GM19372 (cell line): ENCODE data around the gene TAS1R3.
"Not testable (repeated sequence)": the region's sequence is repeated elsewhere in the genome, so short reads cannot be mapped to it uniquely, and the experiment has no call there.

Experiments
- ATAC-seq: cut with Tn5 transposase; IDR thresholded peaks from one replicate; pipeline ENCODE4 v1.9.1; 2021; ENCODE audit warnings: mild to moderate bottlenecking, low read depth, moderate library complexity; ENCODE audit not compliant: unreplicated experiment

The TAS1R3 gene

DNA sequence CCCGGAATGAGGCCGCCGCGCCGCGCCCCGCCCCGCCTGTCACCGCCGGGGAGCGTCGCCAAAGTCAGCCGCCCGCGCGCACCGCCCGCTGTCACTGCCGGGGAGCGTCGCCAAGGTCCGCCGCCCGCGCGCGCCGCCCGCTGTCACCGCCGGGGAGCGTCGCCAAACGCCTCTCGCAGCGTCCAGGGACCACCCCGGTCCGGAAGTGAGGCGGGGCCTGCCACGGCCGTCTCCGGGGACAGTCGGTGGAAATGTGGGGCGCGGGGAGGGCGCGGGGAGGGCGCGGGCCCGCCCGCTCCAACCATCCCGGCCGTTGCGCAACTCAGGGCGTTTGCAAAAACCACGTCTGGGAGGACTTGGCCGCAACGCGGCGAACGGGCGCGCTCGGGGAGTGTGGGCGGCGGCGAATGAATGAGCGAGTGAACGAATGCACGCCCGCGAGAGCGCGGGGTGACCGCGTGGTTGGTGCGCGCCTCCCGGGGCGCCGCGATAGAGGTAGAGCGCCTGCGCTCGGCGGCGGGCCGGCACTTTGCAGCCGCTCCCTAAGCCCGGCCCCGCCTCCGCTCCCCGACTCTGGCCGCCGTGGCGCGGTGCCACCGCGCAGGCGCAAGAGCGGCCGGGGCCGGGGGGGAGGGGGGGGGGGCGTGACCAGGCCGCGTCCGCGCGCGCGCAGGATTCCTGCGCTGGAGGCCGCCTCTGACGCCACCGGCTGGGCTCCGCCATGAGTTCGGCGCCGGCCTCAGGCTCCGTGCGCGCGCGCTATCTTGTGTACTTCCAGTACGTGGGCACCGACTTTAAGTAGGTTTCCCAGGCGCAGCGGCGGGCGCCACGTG, 22.9 kb upstream of the TAS1R3 start, which contains the start of the genes ACAP3 and PUSL1:
Gene ACAP3 (minus strand): TSS at position 8 of the 833 bp plus-strand sequence. CDS start 115 bp downstream, outside the sequence.
Gene PUSL1 (plus strand): TSS at position 675 of the 833 bp plus-strand sequence. CDS start 47 bp downstream, at position 722.
- ATAC-seq, result peak; percentile 66

DNA sequence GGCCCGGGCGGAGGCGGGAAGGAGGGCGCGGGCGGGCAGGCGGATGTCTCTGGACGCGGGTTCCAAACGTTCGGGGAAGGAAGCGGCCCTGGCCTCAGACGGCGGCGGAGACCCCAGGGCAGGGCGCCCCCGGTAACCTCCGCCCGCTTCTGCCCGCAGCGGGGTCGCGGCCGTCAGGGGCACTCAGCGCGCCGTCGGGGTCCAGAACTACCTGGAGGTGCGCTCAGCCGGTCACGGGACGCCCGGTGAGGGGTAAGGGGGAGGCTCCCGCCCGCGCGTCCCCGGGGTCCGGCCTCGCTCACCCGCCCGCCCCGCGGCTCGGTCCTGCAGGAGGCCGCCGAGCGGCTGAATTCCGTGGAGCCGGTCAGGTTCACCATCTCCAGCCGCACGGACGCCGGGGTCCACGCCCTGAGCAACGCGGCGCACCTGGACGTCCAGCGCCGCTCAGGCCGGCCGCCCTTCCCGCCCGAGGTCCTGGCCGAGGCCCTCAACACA, 22.3 kb upstream of the TAS1R3 start:
- ATAC-seq, result peak; percentile 4

DNA sequence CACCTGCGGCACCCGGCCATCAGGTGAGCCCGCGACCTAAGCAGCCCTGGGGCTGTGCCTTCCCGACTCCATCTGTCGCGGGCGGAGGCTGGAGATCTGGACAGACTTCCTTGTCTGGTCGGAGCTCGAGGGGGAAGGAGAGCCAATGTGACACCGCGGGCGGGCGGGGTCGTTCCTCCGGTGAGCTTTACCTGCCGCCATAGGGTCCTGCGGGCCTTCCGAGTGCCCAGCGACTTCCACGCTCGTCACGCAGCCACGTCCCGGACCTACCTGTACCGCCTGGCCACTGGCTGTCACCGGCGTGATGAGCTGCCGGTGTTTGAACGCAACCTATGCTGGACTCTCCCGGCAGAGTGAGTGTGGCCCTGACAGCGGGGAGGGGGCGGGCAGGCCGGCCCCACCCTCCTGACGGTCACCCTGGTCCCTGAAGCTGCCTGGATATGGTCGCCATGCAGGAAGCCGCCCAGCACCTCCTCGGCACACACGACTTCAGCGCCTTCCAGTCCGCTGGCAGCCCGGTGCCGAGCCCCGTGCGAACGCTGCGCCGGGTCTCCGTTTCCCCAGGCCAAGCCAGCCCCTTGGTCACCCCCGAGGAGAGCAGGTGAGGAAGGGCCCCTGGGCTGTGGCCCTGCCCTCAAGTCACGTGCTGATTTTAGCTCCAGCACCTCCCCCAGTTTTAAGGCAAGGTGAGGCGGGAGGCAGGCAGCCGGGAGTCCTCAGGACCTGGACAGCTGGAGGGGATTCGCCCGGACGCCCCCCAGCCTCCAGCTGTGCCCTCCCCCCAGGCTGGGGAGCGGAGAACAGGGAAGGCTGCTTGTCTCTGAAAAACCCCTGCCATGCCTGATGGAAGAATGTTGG, 21.6 kb upstream of the TAS1R3 start:
- ATAC-seq, result no peak

DNA sequence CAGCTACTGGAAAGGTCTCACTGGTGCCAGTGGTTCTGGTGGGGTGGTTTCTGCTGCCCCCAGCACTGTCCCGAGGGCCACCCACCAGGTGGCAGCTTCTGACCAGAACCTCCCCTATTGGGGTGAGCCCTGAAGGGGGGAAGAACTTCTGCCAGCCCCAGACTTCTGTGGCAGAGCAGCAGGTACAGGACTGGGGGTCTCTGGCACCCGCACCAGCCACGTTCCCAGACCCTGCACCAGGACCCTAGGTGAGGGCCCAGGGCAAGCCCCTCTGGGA, 21.0 kb upstream of the TAS1R3 start:
- no peak for ATAC-seq

DNA sequence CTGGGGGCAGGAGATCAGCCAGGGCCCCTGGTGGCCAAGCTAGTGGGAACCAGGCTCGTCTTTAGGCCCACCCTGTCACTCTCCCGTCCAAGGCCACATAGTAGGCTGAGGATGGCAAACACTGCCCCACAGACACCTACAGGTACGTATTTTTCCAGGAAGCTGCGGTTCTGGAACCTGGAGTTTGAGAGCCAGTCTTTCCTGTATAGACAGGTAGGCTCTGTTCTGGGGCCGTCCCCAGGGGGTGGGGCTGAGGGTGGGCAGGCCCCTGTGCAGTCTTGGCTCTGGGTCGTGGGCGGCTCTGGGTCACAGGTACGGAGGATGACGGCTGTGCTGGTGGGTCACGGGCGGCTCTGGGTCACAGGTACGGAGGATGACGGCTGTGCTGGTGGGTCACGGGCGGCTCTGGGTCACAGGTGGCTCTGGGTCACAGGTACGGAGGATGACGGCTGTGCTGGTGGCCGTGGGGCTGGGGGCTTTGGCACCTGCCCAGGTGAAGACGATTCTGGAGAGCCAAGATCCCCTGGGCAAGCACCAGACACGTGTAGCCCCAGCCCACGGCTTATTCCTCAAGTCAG, 20.5 kb upstream of the TAS1R3 start:
- no peak for ATAC-seq

DNA sequence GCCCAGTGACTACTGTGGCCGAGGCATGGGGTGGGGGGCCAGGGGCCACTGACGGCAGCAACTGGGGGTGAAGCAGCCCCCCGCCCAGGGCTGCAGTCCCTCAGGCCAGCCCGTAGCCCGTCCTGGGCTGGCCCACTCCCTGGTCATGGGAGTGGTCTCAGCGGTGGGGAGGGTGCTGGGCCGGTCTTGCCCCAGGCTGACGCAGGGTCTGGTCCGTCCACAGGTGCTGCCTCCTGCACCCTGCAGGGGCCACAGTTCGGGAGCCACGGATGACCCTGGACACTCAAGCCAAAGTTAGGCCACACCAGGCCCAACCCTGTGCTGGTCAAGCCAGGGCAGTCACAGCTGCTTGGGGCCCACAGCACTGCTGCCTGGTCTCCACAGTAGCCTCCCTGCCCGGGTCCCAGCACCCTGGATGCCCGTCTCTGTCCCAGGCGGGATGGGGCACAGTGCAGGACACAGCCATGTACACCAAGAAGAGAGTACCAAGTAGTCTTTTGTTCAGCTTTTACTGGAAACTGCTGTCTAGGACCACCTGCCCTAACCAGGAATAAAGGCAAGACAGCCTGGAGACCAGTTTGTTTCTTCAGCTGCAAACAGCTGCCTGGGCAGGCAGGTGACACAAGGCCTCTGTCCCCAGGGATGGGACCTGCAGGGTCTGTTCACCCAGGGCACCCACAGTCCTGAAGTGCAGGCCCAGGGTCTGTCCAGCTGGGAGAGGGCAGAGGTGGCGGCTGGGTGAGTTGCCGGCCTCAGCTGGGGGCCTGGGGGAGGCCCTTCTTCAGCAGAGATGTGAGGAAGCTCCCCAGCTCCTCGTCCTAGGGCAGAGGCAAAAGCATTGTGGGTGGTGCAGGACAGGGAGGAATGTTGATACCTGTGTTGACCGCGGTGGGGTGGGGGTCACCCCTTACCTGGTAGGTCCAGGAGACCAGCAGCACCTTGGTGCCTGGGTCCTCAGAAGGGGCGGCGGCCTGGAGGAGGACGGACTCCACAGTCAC, 19.7 kb upstream of the TAS1R3 start:
- no peak for ATAC-seq

DNA sequence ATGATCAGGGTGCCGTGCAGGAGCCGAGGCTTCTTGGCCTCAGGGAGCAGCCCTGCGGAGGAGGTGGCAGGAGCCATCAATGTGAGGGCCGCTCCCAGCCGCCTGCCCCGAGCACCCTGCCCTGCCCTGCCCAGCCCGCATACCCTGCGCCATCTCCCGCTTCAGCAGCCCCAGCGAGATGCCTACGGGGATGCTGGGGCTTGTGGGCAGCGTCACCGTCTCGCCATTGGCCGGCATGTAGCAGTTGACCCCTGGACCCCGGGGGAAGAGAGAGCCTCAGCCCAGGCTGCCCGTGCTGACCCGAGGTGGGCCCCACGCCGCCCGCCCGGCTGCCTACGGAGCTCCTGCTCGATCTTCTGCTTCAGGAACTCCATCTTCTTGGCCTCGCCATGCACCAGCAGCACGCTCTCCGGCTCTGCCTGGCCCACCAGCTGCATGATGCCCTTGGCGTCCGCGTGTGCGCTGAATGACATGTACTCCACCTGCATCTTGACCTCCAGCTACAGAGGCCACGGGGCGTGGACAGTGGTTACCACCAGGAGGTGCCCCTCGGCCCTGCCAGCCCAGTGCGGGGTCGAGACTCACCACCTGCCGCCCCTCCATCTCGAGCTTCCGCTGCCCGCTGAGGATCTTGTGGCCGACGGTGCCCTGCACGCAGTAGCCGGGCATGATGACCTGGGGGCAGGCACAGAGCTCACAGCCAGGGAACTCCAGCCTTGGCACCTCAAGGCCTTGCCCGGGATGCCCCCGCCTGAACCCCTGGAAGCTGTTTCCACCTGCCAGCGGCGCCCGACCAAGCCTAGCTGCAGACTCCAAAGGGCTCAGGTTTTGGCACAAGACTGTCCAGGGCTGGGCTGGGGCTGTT, 18.4 kb upstream of the TAS1R3 start:
- no peak for ATAC-seq

DNA sequence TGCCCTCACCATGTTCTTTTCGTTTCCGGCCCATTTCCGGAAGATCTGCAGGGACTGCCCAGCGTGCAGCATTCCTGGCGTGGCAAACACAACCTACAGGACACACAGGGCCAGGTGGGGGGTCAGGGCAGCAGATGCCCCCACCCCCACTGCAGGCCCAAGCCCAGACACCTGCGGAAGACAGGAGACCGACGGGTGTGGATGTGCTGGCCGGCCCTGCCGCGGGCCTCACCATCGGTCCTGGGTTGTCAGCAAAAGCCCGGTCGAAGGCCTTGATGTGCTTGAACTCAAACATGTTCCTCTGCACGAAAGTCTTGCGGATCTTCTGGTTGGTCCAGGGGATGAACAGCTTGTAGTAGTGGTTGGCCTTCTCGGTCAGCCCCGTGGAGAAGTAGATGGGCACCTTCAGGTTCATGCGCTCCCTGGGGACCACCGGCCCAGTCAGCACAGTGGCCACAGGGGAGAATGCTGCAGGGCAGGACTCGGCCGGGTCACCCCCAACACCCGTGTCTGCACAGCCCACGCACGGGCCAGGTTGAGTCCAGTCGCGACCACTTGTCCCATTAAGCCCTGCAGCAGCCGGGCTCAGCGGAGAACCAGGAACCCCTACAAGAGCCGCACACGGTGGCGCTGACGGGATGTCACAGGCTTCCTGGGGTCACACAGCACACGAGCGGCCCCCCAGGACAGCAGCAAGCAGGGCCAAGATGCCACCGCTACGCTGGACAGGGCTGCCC, 17.4 kb upstream of the TAS1R3 start:
- ATAC-seq, result no peak

DNA sequence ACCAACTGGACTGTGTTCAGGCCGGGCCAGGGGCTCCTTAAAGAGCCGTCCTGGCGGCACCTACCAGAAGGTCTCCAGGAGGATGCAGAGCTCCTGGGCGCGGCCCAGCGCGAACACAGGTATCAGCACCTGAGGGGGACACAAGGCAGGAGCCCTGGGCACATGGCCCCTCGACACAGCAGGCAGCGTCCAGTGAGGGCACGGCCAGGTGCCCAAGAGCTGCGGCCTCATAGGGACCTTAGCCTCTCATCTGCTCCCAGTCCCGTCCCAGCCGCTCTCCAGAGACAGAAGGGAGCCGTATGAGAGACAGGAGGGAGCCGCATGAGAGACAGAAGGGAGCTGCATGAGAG, 16.9 kb upstream of the TAS1R3 start:
- ATAC-seq, result no peak

DNA sequence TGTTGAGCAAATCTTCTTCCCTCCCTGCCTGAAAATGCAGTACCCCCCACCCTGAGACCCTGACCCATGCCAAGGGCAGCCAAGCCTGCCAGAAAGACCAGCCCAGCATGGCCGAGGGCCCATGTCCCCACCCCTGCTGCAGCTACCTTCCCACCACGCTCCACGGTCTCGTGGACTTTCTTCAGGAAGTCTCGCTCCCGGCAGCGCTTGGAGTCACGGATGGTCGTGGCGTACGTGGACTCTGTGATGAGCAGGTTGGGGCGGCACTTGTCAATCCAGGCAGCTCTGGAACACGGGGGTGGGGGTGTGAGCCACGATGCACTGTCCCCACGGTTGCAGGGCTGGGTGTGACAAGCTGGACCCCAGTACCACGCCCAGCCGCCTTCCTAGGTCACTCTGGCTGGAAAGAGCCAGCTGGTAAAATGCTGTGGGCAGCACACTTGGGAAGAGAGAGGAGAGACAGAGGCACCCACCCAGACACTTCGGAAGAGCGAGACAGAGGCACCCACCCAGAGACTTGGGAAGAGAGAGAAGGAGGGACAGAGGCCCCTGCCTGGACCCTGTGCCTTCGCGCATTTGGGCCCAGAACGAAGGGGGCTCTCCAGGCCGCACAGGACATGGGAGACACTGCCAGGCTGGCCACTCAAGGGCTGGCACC, 16.3 kb upstream of the TAS1R3 start:
- ATAC-seq, result no peak

DNA sequence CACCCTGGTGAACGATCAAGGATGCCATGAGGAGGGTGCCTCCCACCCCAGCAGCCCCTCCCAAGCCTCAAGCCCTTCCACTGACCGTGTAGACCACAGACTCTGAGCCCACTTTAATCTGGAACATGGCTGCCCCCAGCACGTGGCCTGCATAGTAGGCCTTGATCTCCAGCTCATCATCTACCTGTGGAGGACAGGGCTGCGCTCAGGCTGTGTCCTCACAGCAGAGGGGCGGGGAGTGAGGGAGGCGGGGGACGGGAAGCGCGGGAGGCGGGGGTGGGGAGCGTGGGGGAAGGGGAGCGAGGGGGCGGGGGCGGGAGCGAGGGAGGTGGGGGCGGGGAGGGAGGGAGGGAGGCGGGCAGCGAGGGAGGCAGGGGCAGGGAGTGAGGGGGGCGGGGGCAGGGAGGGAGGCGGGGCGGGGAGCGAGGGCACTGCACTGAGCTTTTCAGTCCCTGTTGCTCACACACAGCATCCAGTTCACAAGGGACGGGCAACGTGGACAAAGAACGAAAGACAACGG, 15.6 kb upstream of the TAS1R3 start:
- ATAC-seq, result no peak

DNA sequence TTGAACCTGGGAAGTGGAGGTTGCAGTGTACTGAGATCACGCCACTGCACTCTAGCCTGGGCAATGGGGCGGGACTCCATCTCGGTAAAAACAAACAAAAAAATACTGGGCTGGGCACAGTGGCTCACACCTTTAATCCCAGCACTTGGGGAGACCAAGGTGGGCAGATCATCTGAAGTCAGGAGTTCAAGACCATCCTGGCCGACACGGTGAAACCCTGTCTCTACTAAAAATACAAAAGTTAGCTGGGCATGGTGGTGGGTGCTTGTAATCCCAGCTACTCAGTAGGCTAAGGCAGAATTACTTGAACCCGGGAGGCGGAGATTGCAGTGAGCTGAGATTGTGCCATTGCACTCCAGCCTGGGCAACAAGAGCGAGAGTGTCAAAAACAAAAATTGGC, 14.9 kb upstream of the TAS1R3 start:
- ATAC-seq, result not testable (repeated sequence)

DNA sequence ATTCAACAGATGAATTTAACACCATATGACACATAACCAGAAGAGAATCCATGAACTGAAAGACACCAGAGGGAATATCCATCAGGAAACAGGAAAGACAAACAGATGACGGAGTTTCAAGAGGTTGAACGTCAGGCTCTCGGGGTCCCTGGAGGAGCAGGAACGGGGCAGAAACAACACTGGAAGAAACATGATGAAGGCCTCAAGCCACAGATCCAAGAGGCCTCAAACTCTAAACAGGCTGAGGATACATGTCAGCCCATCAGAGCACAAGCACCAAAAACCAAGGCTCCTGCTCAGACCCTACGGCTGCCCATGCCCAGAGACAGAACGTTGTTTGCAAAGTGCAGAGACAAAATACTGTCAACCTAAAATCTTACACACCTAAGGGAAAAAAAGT, 13.7 kb upstream of the TAS1R3 start:
- no peak for ATAC-seq

DNA sequence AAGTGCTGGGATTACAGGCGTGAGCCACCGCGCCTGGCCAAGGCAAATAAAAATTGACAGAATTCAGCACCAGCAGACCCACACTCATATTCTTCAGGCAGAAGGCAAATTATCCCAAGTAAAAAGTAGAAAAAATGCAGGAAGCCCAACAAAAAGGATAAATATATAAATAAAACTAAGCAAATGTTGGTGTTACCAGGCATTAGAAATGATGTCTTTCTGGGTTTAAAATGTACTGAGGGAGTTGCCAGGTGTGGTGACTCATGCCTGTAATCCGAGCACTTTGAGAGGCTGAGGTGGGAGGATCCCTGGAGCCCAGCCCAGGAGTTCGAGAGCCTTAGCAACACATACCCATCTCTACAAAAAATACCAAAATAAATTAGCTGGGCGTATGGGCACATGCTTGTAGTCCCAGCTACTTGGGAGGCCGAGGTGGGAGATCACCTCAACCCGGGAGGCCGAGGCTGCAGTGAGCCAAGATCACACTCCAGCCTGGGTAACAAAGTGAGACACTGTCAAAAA, 12.9 kb upstream of the TAS1R3 start:
- no peak for ATAC-seq

DNA sequence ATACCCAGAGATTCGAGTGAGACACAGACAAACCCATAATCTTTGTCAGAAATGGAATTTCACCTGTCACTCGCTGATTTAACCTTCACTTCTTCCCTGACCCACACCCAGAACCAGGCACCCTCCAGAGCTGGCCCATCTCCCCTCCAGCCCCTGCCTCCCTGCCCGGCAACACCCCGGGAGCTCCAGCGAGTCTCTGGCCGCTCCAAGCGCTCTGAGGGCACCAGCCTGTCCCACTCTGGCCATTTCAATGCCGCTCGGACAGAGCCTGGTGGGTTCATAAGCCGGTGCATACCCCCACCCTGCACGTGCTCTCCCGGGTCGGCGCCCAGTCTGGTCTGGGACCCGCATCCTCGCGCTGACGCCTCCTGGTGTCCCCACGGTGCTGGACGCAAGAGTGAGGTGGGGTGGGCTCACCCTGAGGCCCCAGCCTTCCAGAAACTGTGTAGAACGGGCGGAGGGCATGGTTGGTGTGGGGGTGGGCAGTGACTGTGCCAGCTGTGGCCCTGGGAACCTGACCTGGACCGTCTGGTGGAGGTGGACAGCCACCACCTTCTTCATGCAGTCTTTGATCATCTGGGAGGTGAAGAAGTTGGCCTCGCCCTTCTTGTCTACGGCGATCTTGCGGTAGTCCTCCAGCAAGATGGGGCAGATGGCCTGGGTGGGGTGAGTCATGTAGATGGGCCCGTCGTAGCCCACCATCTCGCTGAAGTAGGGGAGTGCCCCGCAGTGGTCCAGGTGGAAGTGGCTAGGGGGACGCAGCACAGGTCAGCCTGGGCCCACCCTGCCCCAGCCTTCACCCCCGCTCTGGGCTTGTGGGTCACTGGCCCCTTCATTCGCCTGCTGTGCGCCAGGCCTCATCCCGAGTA, 12.1 kb upstream of the TAS1R3 start:
- no peak for ATAC-seq

DNA sequence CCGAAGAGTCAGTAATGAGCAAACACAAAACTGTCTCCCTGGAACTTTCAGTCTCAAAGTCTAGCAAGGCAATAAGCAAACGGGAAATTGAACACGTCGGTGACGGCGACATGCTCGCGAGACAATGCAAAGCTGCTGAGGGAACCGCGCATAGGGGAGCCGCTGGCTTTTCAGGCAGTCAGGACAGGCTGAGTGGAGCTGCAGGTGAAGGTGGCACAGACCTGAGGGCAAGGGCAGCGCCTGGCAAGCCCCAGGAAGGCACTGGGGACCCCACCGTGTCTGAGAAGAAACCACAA, 11.5 kb upstream of the TAS1R3 start:
- no peak for ATAC-seq
